PFSK-1 (cell line): ENCODE results near the gene RASSF1.

Experiments used
- POLR2AphosphoS5 ChIP-seq: IDR thresholded peaks from 2 replicates; pipeline ENCODE4 v1.6.1; 2012; ENCODE audit warnings: low read depth, mild to moderate bottlenecking, control low read depth, low read length, moderate library complexity
- SIN3A ChIP-seq: IDR thresholded peaks from 2 replicates; pipeline ENCODE4 v1.6.1; 2012; ENCODE audit warnings: mild to moderate bottlenecking, low read length, moderate library complexity, borderline replicate concordance; ENCODE audit not compliant: insufficient read depth
- TAF1 ChIP-seq: IDR thresholded peaks from 2 replicates; pipeline ENCODE4 v1.6.1; 2012; ENCODE audit warnings: low read length, control low read depth, borderline replicate concordance; ENCODE audit not compliant: insufficient read depth
- TF ChIP-seq, protein P1 (sequence below), 2 experiments: IDR thresholded peaks; 2 replicates each; pipeline versions ENCODE4 v1.6.1 to v1.8.0; 2011 to 2012; ENCODE audit warnings: low read depth in 2 of 2, low read length in 2 of 2, control low read depth in 1 of 2, inconsistent platforms in 1 of 2, mild to moderate bottlenecking in 1 of 2, moderate library complexity in 1 of 2; ENCODE audit not compliant: insufficient read depth in 1 of 2

DNA sequence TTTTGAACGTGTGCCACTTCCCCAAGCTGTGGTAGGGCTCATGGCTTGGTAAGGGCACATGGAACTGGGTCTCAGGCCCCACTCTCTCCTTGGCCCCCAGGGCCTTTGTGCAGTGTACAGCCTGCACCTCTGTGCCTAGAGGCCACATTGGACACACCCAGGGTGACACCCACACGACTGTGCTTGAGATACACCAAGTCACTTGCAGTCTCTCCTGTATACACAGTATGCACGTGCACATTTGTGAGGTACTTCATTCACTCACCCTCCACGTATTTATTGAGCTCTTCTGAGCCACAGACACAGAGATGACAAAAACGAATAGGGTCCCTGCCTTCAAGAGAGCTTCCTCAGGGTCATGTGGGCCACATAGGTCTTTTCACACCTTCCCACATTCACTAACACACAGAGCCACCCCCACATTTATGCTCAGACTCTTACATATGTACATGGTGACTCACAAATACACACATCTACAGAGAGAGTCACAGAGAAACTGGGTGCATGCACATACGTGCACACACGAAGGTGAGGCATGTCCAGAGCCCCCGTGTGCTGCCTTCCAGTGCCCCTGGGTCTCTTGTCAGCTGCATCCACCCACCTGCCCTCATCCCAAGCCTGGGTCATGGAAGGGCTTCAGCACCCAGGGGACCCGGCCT is 28.5 kb upstream of the RASSF1 start:
- TF ChIP-seq SIN3A (no peak), POLR2AphosphoS5 (no peak), TAF1 (no peak)
- TF ChIP-seq, protein P1, sequence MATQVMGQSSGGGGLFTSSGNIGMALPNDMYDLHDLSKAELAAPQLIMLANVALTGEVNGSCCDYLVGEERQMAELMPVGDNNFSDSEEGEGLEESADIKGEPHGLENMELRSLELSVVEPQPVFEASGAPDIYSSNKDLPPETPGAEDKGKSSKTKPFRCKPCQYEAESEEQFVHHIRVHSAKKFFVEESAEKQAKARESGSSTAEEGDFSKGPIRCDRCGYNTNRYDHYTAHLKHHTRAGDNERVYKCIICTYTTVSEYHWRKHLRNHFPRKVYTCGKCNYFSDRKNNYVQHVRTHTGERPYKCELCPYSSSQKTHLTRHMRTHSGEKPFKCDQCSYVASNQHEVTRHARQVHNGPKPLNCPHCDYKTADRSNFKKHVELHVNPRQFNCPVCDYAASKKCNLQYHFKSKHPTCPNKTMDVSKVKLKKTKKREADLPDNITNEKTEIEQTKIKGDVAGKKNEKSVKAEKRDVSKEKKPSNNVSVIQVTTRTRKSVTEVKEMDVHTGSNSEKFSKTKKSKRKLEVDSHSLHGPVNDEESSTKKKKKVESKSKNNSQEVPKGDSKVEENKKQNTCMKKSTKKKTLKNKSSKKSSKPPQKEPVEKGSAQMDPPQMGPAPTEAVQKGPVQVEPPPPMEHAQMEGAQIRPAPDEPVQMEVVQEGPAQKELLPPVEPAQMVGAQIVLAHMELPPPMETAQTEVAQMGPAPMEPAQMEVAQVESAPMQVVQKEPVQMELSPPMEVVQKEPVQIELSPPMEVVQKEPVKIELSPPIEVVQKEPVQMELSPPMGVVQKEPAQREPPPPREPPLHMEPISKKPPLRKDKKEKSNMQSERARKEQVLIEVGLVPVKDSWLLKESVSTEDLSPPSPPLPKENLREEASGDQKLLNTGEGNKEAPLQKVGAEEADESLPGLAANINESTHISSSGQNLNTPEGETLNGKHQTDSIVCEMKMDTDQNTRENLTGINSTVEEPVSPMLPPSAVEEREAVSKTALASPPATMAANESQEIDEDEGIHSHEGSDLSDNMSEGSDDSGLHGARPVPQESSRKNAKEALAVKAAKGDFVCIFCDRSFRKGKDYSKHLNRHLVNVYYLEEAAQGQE (IDR thresholded peaks at IDR 0.05; ENCODE audit: insufficient read depth in 1 of 2, low read depth in 2 of 2, low read length in 2 of 2): no peak
